Amniotic epithelial cell (primary cell): ENCODE measurements around the gene HIVEP3.
A peak's percentile ranks its signal among the peaks of the same experiment; 100 is the strongest.

Experiments
- DNase-seq: peaks from one replicate; pipeline ENCODE4 v3.0.0-alpha.2; 2010; ENCODE audit warnings: low read depth

The HIVEP3 gene

GRCh38 chr1:41664861-41665640, 253.7 kb downstream of the HIVEP3 start:
- DNase-seq, result peak; percentile 89

DNA sequence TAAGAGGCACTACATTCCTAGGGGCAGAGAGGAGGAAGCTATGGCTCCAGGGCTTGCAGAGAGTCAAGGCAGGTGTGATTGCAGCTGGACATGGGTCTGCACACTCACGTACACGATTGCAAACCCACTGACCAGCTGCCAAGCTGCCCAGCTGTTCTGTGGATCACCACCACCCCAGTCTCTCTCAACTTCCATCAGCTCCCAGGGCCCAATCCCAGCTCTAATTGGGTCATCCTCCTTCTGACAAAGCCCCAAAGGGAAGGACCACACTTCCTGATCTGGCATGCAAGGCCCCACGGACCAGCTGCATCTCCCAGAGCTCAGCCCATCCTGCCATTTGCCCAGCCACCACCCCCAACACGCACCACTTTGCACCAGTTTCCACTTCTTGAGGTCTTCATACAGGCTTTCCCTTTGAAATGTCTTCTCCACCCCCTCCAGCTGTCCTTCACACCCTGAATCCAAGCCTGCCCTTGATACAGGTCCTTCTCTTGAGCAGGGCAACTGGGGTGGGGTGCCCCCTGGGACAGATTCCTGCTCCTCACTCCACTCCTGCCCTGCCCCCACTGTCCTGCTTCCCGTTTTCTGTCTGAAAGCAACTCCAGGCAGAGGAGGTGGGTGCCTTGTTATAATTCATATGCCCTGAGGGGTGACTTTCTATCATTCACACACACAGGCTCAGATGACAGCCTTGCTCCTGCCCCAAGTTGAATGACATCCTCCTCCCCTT, 254.9 kb downstream of the HIVEP3 start:
- DNase-seq, result no peak

GRCh38 chr1:41662765-41663437, 255.8 kb downstream of the HIVEP3 start:
- peak; percentile 81 for DNase-seq

GRCh38 chr1:41662061-41662764, 256.5 kb downstream of the HIVEP3 start:
- peak; percentile 67 for DNase-seq

- no peak for DNase-seq
Observed at GRCh38 chr1:41661428-41662060, 257.2 kb downstream of the HIVEP3 start.

DNA sequence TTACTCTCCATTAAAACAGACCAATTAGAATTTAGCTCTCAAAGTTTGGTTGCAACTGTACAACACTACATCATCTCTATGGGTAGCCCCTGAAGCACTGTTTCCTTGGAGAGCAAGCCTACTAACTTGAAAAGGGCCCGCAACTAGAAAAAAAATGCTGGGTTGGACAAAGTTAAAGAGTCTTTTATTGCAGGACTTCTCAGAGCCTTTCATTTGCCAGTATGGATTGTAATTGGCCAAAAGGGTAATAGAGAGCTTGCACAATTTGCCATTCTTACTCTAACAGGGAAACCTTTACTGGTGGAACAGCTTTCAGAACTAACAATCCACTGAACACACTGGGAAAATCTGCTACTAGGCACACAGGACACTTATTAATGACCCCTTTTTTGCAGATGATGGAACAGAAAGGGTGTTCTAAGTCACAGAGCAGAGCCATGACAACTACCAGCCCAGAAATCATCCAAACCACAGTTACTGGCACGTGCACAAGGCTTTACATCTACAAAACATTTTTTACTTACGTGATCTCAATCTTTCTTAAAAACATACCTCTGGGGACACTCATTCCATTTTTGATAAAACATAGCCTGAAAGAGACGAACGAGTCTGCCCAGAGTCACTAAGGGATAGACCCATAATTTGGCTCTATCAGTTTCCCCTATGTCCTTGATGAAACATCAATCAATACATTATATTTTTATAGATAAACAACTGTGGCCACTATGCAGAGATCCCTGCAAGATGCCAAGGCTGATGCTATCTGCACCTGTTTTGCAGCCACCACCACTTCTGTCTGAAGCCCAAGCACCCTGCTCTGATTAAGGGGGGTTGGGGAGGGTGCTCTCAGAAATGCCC, 257.9 kb downstream of the HIVEP3 start:
- no peak for DNase-seq

DNA sequence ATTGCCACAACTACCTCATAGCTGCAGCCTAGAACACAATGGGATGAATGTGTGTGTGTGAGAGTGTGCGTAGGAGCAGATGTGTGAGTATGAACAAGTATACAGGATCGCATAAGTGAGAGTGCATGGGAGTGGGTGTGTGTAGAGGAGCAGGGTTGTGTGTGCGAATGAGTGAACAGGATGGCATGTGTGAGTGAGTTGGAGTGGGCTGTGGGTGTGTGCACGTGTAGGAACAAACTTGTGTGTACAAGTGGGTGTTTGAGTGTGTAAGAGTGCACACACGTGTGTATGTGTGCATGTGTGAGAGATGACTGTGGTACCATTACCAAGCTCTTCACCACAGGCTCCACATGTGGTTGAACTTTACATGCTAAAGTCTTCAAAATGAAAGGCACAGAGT, 258.8 kb downstream of the HIVEP3 start:
- no peak for DNase-seq

GRCh38 chr1:41659159-41659495, 259.6 kb downstream of the HIVEP3 start:
- no peak for DNase-seq

GRCh38 chr1:41658431-41659158, 260.1 kb downstream of the HIVEP3 start:
- no peak for DNase-seq

DNA sequence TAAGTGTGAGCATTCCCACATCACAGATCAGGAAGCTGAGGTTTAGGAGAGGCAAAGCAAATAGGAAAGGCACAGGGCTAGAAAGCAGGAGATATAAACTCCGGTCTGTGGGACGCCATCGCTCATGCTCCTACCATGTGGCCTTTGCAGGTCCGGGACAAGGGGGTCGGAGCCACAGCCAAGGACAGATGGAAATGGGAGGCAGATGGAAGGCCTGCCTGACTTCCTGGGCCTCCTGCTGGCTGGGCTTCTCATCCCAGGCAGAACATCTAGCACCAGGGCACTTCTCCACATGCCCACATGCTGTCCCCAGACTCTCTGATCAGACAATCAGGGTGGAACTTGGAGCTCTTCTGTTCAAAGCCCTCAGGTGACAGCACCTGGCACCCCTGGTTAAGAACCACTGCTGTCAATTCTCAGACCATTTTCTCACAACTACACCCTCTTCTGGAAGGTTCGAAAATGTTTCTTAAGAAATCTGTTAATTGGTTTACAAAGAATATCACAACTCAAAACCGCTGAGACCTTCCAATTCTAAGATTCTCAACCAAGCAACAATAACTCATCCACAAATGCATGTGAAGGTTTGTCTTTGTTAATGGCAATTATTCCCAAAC, 260.9 kb downstream of the HIVEP3 start:
- DNase-seq, result no peak

DNA sequence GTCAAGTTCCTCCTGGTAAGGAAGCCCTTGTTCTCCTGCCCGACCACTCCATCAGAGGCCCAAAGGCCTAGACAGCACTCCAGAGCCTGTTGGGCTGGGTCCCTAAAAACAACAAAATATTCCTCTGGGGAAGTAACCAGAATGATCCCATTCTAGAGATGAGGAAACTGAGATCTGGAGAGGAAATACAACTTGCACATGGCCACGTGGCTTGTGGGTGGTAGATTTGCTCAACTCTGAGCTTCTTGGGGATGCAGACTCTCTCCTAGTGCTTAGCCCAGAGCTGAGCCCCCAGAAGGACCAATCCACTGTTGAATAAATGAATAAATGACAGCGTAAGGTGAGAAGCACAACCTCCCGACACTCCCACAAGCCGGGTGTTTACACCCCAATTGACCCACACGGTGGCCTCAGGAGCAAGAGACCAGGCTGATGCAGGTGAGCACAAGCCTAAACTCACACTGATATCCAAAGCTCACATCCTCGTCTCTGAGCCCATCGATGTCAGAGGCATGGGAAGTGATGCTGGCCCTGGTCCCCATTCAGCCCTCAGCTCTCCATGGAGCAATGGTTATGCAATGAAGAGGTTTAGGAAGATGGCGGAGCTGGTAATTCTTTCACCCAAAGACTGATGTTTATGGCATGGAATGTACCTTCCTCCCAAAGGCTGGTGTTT, 261.8 kb downstream of the HIVEP3 start:
- no peak for DNase-seq

- no peak for DNase-seq
Observed at GRCh38 chr1:41656068-41656467, 262.7 kb downstream of the HIVEP3 start.

GRCh38 chr1:41655632-41656031, 263.1 kb downstream of the HIVEP3 start:
- no peak for DNase-seq

DNA sequence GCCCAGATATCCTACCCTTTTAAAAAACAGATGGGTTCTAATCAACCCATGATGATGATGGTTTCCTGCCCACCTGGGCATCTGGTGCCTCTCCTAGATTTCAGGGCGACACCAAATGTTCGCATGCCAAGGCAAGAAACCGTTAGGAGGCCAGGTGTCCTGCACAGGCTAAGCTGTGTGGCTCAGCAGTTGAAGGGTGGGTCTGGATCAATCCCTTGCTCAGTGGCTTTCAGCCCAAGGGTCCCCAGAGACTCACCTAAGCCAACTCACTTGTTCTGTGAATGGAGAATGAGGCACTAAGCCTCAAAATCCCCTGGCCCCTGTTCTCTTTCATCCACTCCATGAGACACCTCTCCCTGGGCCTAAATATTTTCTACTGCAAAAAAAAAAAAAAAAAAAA, 265.1 kb downstream of the HIVEP3 start:
- DNase-seq, result no peak

DNA sequence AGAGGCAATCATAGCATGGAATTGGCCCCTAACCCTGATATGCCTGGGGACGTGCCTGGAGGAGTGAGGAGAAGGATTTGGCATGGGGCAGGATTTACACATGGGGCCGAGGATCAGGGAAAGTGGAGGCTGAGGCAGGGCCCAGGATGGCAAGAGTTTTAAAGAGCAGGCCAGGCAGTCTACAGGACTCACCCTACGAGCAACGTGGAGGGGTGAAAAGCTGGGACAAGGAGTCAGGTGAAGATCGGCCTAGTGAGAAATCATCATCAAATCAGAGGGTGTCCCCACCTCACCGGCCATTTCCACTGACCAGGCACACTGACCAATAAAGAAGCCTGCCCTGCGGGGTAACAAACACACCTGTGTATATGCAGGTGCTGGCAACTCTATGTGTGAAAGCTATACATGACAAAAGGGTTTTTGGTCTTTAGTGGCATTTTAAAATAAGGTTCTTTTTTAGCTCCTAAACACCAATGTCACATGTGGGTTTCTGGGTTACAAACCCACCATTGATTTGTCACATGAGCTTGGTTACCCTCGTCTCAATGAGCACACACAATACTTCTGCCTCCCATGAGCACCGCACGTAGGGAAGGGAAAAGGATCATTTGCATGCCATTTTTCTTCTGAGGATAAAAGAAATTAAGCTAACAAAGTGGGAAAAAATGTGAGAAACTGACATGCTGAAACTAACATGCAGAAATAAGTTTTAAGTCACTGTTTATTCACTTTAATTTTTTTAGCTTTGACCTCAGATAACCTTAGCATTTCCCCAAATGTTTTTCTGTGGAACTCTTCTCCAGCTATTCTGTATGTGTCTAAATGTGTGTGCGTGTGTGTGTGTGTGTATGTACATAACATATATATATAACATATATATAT, 266.1 kb downstream of the HIVEP3 start:
- DNase-seq, result no peak

GRCh38 chr1:41650028-41650880, 268.5 kb downstream of the HIVEP3 start:
- DNase-seq, result no peak

- no peak for DNase-seq
Observed at GRCh38 chr1:41649396-41650027, 269.2 kb downstream of the HIVEP3 start.
